WTC11 (cell line): ENCODE measurements around the gene SMAD6. TPM values are rescaled to one million over a fixed set of nuclear protein-coding genes. Genes with fewer than 3 reads are reported as not detected.

Source experiments
- ATAC-seq: fragments of 200-7000 bp; cut with Tn5 transposase; 2 replicates; pipeline ENCODE4 v1.10.0; 2021; ENCODE audit warnings: mild to moderate bottlenecking, moderate library complexity
- CTCF ChIA-PET: fragments of 300-600 bp; sonication (Branson Sonifier 250); formaldehyde crosslinking; loops from one replicate; lab custom pipeline; 2021; ENCODE audit warnings: antibody characterized with exemption; lab: Charles Lee
- POLR2A ChIA-PET: fragments of 350-600 bp; sonication (Branson Sonifier 250); formaldehyde crosslinking; loops from one replicate; lab custom pipeline; 2021; ENCODE audit warnings: antibody characterized with exemption; lab: Charles Lee
- DNase-seq: peaks from one replicate; pipeline ENCODE4 v3.0.0; 2021; ENCODE audit warnings: low spot score
- H3K27ac Mint-ChIP-seq: 2 replicates; pipeline ENCODE4 v1.8.0; 2021; ENCODE audit warnings: mixed read lengths
- H3K27me3 Mint-ChIP-seq: 2 replicates; pipeline ENCODE4 v1.8.0; 2021; ENCODE audit warnings: low read depth, mild to moderate bottlenecking, moderate library complexity, mixed read lengths
- H3K36me3 Mint-ChIP-seq: 2 replicates; pipeline ENCODE4 v1.8.0; 2021; ENCODE audit warnings: mixed read lengths
- H3K4me1 Mint-ChIP-seq: 2 replicates; pipeline ENCODE4 v1.8.0; 2022; ENCODE audit warnings: mixed read lengths
- H3K4me3 Mint-ChIP-seq: 2 replicates; pipeline ENCODE4 v1.8.0; 2021; ENCODE audit warnings: mild to moderate bottlenecking, moderate library complexity, mixed read lengths
- H3K9me3 Mint-ChIP-seq: 2 replicates; pipeline ENCODE4 v1.8.0; 2021; ENCODE audit warnings: mixed read lengths
- ESRRA ChIP-seq: sonication (generic); formaldehyde crosslinking; IDR thresholded peaks from 2 replicates; pipeline ENCODE4 v1.8.1; 2022; ENCODE audit warnings: mild to moderate bottlenecking, missing genetic modification reagents, borderline replicate concordance
- FOXK1 ChIP-seq: sonication (generic); formaldehyde crosslinking; IDR thresholded peaks from 2 replicates; pipeline ENCODE4 v1.8.0; 2022; ENCODE audit warnings: mild to moderate bottlenecking, moderate library complexity, missing genetic modification reagents
- HMGA2 ChIP-seq: fragments of 250-450 bp; sonication (Bioruptor Pico); IDR thresholded peaks from 2 replicates; pipeline ENCODE4 v1.4.0; 2021; ENCODE audit warnings: mild to moderate bottlenecking, moderate library complexity
- JUN ChIP-seq: sonication (generic); formaldehyde crosslinking; IDR thresholded peaks from 2 replicates; pipeline ENCODE4 v1.8.0; 2023; ENCODE audit warnings: mild to moderate bottlenecking, missing genetic modification reagents
- NFATC4 ChIP-seq: fragments of 250-450 bp; sonication (Bioruptor Pico); IDR thresholded peaks from 2 replicates; pipeline ENCODE4 v1.9.0; 2021; ENCODE audit warnings: mild to moderate bottlenecking
- NR1H2 ChIP-seq: sonication (generic); formaldehyde crosslinking; IDR thresholded peaks from 2 replicates; pipeline ENCODE4 v1.9.0; 2021; ENCODE audit warnings: mild to moderate bottlenecking, moderate library complexity, missing genetic modification reagents
- OVOL2 ChIP-seq: fragments of 250-450 bp; sonication (Bioruptor Pico); IDR thresholded peaks from 2 replicates; pipeline ENCODE4 v1.9.0; 2021; ENCODE audit warnings: mild to moderate bottlenecking, borderline replicate concordance
- PRRX2 ChIP-seq: fragments of 250-450 bp; sonication (Bioruptor Pico); IDR thresholded peaks from 2 replicates; pipeline ENCODE4 v1.8.0; 2021; ENCODE audit warnings: mild to moderate bottlenecking
- TCF7 ChIP-seq: sonication (generic); formaldehyde crosslinking; IDR thresholded peaks from 2 replicates; pipeline ENCODE4 v1.8.0; 2022; ENCODE audit warnings: mild to moderate bottlenecking, low read depth, missing genetic modification reagents, moderate library complexity
- ZBTB21 ChIP-seq: sonication (generic); formaldehyde crosslinking; IDR thresholded peaks from 2 replicates; pipeline ENCODE4 v1.8.1; 2023; ENCODE audit warnings: mild to moderate bottlenecking, missing genetic modification reagents, borderline replicate concordance
- ZNF121 ChIP-seq: sonication (generic); formaldehyde crosslinking; IDR thresholded peaks from 2 replicates; pipeline ENCODE4 v1.8.0; 2023; ENCODE audit warnings: missing genetic modification reagents
- ZNF219 ChIP-seq: sonication (generic); formaldehyde crosslinking; IDR thresholded peaks from 2 replicates; pipeline ENCODE4 v1.8.0; 2023; ENCODE audit warnings: missing genetic modification reagents, mild to moderate bottlenecking, borderline replicate concordance
- total RNA-seq: library from RNA; stranded (reverse); gene quantifications from 3 replicates; pipeline ENCODE4 v1.2.3, GENCODE V29; 2021
- TF ChIP-seq, protein P1 (sequence below): fragments of 250-450 bp; sonication (Bioruptor Pico); IDR thresholded peaks from 2 replicates; pipeline ENCODE4 v1.9.0; 2021; ENCODE audit warnings: mild to moderate bottlenecking
- TF ChIP-seq, protein P2 (sequence below): sonication (generic); formaldehyde crosslinking; conservative IDR thresholded peaks from 2 replicates; pipeline ENCODE4 v1.8.1; 2023; ENCODE audit warnings: mild to moderate bottlenecking, low read depth, missing genetic modification reagents, moderate library complexity
- TF ChIP-seq, protein P3 (sequence below): sonication (generic); formaldehyde crosslinking; IDR thresholded peaks from 2 replicates; pipeline ENCODE4 v1.8.0; 2022; ENCODE audit warnings: mild to moderate bottlenecking, missing genetic modification reagents
- TF ChIP-seq, protein P4 (sequence below): sonication (generic); formaldehyde crosslinking; IDR thresholded peaks from 2 replicates; pipeline ENCODE4 v1.8.1; 2023; ENCODE audit warnings: mild to moderate bottlenecking, missing genetic modification reagents
- TF ChIP-seq, protein P5 (sequence below): sonication (generic); formaldehyde crosslinking; IDR thresholded peaks from 2 replicates; pipeline ENCODE4 v1.8.1; 2022; ENCODE audit warnings: missing genetic modification reagents, borderline replicate concordance
- TF ChIP-seq, protein P6 (sequence below): fragments of 250-450 bp; sonication (Bioruptor Pico); IDR thresholded peaks from 2 replicates; pipeline ENCODE4 v1.8.0; 2021; ENCODE audit warnings: mild to moderate bottlenecking
- TF ChIP-seq, protein P7 (sequence below): sonication (generic); formaldehyde crosslinking; IDR thresholded peaks from 2 replicates; pipeline ENCODE4 v1.8.1; 2023; ENCODE audit warnings: mild to moderate bottlenecking, missing genetic modification reagents
- TF ChIP-seq, protein P8 (sequence below): sonication (generic); formaldehyde crosslinking; IDR thresholded peaks from 2 replicates; pipeline ENCODE4 v1.8.0; 2022; ENCODE audit warnings: mild to moderate bottlenecking, missing genetic modification reagents
- TF ChIP-seq, protein P9 (sequence below): sonication (generic); formaldehyde crosslinking; IDR thresholded peaks from 2 replicates; pipeline ENCODE4 v1.8.1; 2022; ENCODE audit warnings: low read depth, missing genetic modification reagents, borderline replicate concordance

SMAD6 gene
- total RNA-seq, 1 experiment from 2014 or later, result 13.9 TPM

DNA sequence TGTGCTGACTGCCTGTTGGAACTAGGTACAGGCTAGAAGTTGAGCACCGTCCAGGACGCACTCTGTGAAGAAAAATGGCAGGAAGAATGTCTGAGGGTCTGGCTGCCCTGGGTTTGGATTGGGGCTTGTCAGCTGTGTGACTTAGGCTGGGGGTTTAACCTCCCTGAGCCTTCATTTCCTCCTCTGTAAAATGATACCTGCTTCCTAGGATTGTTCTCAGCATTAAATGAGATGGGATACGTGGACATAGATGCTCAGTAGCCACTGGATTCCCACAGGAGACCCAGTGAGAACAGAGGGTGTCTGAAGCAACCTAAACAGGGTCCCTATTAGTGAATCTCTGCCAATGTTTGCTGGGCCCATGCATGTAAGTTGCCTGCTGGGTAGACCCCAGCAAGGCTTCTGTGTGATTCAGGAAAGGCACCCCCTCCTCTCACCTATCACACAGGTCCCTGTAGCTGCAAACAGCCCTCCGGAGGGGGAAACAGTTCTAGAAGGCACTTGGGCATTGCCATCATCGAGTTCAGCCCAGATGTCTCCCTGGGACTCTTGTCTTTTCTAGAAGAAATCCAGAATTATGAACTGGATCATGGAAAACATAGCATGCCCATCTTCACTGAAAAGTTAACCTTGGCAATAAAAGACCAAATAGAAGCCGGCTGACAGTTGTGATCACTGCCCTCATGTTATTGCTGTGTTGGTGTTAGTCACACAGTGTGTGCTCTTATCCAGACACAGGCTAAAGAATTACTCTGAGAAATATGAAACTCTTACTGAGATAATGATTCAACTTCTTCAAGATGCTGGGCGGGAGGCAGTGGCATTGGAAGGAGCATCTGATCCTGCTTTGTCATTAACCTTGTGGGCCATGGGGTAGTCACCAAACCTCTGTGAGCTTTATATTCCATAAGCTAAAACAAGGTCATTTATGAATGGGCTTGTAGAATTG is 64.5 kb downstream of the SMAD6 start (continued):
- TF ChIP-seq ZNF121 (CRISPR knock-in tag), result no peak
- TF ChIP-seq, protein P1, sequence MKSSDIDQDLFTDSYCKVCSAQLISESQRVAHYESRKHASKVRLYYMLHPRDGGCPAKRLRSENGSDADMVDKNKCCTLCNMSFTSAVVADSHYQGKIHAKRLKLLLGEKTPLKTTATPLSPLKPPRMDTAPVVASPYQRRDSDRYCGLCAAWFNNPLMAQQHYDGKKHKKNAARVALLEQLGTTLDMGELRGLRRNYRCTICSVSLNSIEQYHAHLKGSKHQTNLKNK, result no peak
- TF ChIP-seq NR1H2, result no peak
- no peak for TF ChIP-seq ZBTB21 (CRISPR knock-in tag)
- TF ChIP-seq, protein P2, sequence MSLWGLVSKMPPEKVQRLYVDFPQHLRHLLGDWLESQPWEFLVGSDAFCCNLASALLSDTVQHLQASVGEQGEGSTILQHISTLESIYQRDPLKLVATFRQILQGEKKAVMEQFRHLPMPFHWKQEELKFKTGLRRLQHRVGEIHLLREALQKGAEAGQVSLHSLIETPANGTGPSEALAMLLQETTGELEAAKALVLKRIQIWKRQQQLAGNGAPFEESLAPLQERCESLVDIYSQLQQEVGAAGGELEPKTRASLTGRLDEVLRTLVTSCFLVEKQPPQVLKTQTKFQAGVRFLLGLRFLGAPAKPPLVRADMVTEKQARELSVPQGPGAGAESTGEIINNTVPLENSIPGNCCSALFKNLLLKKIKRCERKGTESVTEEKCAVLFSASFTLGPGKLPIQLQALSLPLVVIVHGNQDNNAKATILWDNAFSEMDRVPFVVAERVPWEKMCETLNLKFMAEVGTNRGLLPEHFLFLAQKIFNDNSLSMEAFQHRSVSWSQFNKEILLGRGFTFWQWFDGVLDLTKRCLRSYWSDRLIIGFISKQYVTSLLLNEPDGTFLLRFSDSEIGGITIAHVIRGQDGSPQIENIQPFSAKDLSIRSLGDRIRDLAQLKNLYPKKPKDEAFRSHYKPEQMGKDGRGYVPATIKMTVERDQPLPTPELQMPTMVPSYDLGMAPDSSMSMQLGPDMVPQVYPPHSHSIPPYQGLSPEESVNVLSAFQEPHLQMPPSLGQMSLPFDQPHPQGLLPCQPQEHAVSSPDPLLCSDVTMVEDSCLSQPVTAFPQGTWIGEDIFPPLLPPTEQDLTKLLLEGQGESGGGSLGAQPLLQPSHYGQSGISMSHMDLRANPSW (CRISPR knock-in tag), result no peak
- no peak for TF ChIP-seq ESRRA (CRISPR knock-in tag)
- no peak for TF ChIP-seq ZNF219 (CRISPR knock-in tag)

DNA sequence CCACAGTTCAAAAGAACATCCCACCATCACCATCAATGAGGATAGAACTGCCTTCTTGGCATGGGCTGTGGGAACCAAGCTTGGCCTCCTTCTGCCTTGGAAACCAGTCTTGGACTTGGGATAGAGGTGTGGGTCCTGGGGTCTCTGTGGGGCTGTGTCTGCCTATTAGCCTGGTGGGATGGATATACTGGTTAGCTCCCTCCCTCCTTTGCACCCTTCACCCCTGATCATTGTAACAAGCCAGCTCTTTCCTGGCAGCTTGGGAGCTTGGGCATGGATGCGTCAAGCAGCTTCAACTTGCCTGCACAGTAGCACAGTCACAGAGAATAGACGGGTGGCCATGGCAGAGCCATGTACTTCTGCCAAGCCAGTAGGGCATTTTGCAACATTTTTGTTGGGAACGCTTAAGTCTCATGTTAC is 65.2 kb downstream of the SMAD6 start:
- H3K9me3 Mint-ChIP-seq, result no peaks in the 10 kb centered on the region
- H3K4me3 Mint-ChIP-seq, result no peak overlapping the region
- H3K36me3 Mint-ChIP-seq, result no peaks in the 10 kb centered on the region
- ATAC-seq (no peak), DNase-seq (no peak)
- H3K27me3 Mint-ChIP-seq, result no peaks in the 10 kb centered on the region
- H3K4me1 Mint-ChIP-seq, result peaks cover 39% of the 10 kb centered on the region
- CTCF ChIA-PET, result interaction anchor here (0.8 to 3.6 kb wide), 3 partner anchors 60 to 179 kb away, joined by 3 to 11 read pairs (median 3); no protein-coding TSS in a partner anchor
- POLR2A ChIA-PET, result no interaction called here
- TF ChIP-seq ESRRA (CRISPR knock-in tag) (no peak), PRRX2 (no peak), NFATC4 (CRISPR knock-in tag) (no peak), TCF7 (CRISPR knock-in tag) (no peak), JUN (no peak), ZNF121 (CRISPR knock-in tag) (no peak), OVOL2 (no peak), HMGA2 (CRISPR knock-in tag) (no peak), NR1H2 (no peak), FOXK1 (CRISPR knock-in tag) (no peak)
- TF ChIP-seq, protein P3, sequence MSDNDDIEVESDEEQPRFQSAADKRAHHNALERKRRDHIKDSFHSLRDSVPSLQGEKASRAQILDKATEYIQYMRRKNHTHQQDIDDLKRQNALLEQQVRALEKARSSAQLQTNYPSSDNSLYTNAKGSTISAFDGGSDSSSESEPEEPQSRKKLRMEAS (CRISPR knock-in tag), result no peak
- TF ChIP-seq, protein P4, sequence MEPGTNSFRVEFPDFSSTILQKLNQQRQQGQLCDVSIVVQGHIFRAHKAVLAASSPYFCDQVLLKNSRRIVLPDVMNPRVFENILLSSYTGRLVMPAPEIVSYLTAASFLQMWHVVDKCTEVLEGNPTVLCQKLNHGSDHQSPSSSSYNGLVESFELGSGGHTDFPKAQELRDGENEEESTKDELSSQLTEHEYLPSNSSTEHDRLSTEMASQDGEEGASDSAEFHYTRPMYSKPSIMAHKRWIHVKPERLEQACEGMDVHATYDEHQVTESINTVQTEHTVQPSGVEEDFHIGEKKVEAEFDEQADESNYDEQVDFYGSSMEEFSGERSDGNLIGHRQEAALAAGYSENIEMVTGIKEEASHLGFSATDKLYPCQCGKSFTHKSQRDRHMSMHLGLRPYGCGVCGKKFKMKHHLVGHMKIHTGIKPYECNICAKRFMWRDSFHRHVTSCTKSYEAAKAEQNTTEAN (CRISPR knock-in tag), result no peak
- TF ChIP-seq, protein P5, sequence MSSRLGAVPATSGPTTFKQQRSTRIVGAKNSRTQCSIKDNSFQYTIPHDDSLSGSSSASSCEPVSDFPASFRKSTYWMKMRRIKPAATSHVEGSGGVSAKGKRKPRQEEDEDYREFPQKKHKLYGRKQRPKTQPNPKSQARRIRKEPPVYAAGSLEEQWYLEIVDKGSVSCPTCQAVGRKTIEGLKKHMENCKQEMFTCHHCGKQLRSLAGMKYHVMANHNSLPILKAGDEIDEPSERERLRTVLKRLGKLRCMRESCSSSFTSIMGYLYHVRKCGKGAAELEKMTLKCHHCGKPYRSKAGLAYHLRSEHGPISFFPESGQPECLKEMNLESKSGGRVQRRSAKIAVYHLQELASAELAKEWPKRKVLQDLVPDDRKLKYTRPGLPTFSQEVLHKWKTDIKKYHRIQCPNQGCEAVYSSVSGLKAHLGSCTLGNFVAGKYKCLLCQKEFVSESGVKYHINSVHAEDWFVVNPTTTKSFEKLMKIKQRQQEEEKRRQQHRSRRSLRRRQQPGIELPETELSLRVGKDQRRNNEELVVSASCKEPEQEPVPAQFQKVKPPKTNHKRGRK, result no peak
- TF ChIP-seq, protein P6, sequence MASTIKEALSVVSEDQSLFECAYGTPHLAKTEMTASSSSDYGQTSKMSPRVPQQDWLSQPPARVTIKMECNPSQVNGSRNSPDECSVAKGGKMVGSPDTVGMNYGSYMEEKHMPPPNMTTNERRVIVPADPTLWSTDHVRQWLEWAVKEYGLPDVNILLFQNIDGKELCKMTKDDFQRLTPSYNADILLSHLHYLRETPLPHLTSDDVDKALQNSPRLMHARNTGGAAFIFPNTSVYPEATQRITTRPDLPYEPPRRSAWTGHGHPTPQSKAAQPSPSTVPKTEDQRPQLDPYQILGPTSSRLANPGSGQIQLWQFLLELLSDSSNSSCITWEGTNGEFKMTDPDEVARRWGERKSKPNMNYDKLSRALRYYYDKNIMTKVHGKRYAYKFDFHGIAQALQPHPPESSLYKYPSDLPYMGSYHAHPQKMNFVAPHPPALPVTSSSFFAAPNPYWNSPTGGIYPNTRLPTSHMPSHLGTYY (CRISPR knock-in tag), result no peak
- TF ChIP-seq, protein P7, sequence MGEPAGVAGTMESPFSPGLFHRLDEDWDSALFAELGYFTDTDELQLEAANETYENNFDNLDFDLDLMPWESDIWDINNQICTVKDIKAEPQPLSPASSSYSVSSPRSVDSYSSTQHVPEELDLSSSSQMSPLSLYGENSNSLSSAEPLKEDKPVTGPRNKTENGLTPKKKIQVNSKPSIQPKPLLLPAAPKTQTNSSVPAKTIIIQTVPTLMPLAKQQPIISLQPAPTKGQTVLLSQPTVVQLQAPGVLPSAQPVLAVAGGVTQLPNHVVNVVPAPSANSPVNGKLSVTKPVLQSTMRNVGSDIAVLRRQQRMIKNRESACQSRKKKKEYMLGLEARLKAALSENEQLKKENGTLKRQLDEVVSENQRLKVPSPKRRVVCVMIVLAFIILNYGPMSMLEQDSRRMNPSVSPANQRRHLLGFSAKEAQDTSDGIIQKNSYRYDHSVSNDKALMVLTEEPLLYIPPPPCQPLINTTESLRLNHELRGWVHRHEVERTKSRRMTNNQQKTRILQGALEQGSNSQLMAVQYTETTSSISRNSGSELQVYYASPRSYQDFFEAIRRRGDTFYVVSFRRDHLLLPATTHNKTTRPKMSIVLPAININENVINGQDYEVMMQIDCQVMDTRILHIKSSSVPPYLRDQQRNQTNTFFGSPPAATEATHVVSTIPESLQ (CRISPR knock-in tag), result no peak
- TF ChIP-seq, protein P8, sequence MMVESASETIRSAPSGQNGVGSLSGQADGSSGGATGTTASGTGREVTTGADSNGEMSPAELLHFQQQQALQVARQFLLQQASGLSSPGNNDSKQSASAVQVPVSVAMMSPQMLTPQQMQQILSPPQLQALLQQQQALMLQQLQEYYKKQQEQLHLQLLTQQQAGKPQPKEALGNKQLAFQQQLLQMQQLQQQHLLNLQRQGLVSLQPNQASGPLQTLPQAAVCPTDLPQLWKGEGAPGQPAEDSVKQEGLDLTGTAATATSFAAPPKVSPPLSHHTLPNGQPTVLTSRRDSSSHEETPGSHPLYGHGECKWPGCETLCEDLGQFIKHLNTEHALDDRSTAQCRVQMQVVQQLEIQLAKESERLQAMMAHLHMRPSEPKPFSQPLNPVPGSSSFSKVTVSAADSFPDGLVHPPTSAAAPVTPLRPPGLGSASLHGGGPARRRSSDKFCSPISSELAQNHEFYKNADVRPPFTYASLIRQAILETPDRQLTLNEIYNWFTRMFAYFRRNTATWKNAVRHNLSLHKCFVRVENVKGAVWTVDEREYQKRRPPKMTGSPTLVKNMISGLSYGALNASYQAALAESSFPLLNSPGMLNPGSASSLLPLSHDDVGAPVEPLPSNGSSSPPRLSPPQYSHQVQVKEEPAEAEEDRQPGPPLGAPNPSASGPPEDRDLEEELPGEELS (CRISPR knock-in tag), result no peak
- TF ChIP-seq, protein P9, sequence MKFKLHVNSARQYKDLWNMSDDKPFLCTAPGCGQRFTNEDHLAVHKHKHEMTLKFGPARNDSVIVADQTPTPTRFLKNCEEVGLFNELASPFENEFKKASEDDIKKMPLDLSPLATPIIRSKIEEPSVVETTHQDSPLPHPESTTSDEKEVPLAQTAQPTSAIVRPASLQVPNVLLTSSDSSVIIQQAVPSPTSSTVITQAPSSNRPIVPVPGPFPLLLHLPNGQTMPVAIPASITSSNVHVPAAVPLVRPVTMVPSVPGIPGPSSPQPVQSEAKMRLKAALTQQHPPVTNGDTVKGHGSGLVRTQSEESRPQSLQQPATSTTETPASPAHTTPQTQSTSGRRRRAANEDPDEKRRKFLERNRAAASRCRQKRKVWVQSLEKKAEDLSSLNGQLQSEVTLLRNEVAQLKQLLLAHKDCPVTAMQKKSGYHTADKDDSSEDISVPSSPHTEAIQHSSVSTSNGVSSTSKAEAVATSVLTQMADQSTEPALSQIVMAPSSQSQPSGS, result no peak
- H3K27ac Mint-ChIP-seq, result no peak overlapping the region
